ENCODE measurements around the gene APEH.
"Not testable (repeated sequence)": the region's sequence is repeated elsewhere in the genome, so short reads cannot be mapped to it uniquely, and the experiment has no call there.

Gene APEH

DNA sequence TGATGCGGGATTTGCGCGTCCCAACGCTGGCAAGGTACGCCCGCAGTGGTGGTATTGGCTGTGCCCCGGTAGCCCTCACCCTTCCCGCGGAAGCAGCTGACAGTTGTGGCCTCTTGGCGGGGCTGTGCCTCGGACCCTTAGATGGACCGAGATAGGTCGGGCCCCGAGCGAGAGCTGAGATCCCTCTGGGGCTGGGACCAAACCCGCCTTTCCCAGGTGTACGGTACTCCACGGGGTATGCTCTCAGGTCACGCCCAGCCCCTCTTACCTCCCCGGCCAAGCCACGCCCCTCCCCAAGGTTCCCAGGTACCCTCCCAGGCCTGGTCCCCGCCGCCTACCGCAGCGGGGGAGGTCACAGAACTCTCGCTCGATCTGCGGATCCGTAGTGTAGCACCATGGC is 12.2 kb downstream of the APEH start:
- not testable (repeated sequence) for DNase-seq (ENCODE audit: low spot score); H3K27ac ChIP-seq
- H3K4me3 ChIP-seq = peak overlapping the region; percentile 63

GRCh38 chr3:49686769-49687423 is 12.7 kb downstream of the APEH start:
- H3K4me3 ChIP-seq = peak overlapping the region; percentile 63
- DNase-seq (ENCODE audit: low spot score) = not testable (repeated sequence)
- H3K27ac ChIP-seq = peak overlapping the region in 1 of 2 donors; percentile 32

GRCh38 chr3:49687424-49687795 is 13.3 kb downstream of the APEH start:
- not testable (repeated sequence) for DNase-seq (ENCODE audit: low spot score)
- Histone ChIP-seq H3K4me3 (peak overlapping the region; percentile 63), H3K27ac (peak overlapping the region in 1 of 2 donors; percentile 32)

GRCh38 chr3:49688338-49689045 is 14.3 kb downstream of the APEH start:
- Histone ChIP-seq H3K4me3 (peak overlapping the region; percentile 85), H3K27ac (peak overlapping the region; percentile 50 to 76)
- DNase-seq (ENCODE audit: low spot score) = not testable (repeated sequence)

DNA sequence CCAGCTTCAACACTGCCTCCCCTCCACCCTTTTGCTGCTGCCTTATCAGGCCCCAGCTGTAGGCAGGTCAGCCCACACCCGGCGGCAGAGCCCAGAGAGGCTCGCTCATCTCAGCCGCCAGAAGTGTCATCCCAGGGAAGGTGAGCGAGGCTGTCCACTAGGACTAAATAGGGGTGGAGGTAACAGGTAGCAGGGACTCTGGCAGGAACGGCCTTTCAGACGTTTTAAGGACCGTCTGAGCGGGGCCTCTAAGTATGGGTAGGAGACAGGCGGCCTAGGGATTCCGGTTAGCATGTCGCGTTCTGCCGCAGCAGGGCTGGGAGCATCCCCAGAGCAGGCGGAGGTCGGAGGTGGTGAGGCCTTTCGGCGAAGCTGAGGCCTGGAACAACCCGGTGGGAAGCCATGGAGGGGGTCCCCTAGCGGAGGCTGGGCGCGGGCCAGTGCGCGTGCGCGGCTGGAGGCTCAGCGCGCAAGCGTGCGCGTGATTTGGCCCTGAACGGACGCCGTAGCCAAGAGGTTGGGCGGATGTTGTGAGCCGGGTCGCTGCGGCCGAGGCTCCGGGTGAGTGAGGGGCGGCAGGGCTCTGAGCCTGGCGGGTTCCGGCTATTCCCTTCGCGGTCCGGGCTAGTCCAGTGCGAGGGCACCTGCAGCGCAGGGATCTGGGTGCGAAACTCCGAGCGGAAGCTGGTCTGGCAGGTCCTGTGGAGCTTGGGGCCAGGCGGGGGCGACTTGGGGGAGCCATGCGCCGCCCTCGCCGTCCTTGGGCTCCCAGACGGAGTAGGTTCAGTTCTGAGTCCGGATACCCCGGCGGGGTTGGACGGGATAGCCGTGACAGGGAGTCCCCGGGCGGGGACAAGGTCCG is 15.1 kb downstream of the APEH start, which contains the start of the genes MST1 and RNF123:
MST1 (minus strand) TSS at position 429 of the 862 bp plus-strand sequence. CDS start 783 bp downstream, outside the sequence.
RNF123 (plus strand) TSS at position 512 of the 862 bp plus-strand sequence. CDS start 1,609 bp downstream, outside the sequence.
- peak; percentile 89 for DNase-seq (ENCODE audit: low spot score)
- Histone ChIP-seq H3K27ac (peak within 1 kb of the TSS; percentile 50 to 76), H3K4me3 (peak within 1 kb of the TSS; percentile 85)
- no peak for TF ChIP-seq CTCF (IDR thresholded peaks at IDR 0.05)

- DNase-seq (ENCODE audit: low spot score) = not testable (repeated sequence)
- Histone ChIP-seq H3K4me3 (peak overlapping the region; percentile 85), H3K27ac (peak overlapping the region; percentile 50 to 76)
These were observed 15.9 kb downstream of the APEH start for GRCh38 chr3:49689908-49690624.

GRCh38 chr3:49690856-49691255 is 16.7 kb downstream of the APEH start:
- H3K4me3 ChIP-seq = peak overlapping the region; percentile 2
- DNase-seq (ENCODE audit: low spot score); H3K27ac ChIP-seq: not testable (repeated sequence)

DNA sequence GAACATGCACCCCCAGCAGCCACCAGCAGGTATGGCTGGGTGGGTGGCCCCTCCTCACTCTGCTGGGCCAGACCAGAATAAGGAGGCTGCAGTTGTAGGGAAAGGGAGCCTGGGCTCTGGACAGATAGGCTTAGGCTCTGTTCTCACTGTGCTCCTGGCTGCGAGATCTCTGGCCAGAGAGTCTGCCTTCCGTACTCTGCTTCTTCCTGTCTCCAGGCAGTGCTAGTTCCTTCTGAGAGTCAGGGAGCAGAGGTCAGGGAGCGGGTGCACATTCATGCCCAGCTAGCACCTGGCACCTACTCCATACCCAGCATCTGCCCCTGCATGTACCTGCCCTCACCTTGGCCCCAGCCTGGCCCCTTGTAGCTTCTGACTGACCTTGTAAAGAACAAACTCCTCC is 17.3 kb downstream of the APEH start:
- H3K4me3 ChIP-seq; H3K27ac ChIP-seq; DNase-seq (ENCODE audit: low spot score): not testable (repeated sequence)

DNA sequence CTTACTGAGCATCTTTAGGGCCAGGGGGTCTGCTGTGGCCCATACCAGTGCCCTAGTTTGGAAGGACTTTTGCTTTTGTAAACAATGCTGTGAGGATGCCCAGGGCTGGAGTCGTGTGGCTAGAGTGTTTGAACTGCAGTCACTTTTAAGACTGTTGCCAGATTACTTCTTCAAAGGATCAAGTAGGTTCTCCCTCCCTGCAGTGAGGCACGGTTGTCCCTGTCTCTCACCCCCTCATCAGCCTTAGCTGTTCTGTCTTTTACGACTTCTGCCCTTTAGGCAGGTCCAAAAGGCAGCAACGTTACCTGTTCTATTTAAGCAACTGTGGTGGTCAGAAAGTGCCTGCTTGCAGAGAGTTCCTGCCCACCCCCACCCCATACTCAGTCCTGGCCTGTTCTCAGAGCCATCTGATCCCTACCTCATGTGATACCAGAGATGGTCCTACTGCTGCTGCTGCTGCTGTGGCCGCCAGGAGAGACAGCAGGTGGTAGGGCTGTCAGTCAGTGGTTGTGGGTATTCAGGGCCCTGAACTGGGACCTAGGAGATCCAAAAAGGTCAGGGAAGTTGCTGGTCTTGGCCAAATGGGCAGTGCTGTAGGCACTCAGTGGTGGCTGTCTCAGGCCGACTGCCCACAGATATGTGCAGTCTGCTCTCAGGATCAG is 20.4 kb downstream of the APEH start:
- not testable (repeated sequence) for DNase-seq (ENCODE audit: low spot score); H3K4me3 ChIP-seq; H3K27ac ChIP-seq

DNA sequence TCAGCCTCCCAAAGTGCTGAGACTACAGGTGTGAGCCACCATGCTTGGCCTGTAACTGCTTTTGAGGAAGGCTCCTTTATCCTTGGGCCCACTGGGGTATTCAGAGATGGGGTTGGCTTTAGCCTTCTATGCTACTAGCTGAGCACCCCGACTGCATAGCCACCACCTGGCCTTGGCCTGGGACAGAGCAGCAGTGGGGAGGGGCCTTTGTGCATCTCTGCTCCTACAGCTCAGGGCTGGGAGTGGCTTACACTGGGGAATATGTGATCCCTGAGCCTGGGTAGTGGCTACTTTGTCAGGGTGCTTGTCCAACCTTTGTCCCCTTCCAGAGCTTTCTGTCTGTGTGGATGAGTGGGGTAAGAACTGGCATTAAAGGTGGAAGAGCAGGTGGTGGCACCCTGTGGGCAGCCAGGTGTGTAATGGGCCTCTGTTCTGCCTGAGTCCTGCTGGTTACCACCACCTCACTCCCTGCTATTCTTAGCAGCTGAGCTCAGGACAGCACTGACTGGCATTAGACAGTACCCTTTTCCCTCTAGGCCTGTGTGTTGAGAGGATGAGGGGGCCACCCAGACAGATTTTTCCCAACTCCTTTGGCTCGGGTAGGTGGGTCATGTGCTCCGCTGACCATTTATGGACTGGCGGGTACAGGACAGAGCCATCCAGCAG is 21.3 kb downstream of the APEH start:
- H3K4me3 ChIP-seq; H3K27ac ChIP-seq; DNase-seq (ENCODE audit: low spot score): not testable (repeated sequence)

Measured in coronary artery (tissue), 2 donors.